ENCODE measurements around the gene SPAG17.

Gene SPAG17

DNA sequence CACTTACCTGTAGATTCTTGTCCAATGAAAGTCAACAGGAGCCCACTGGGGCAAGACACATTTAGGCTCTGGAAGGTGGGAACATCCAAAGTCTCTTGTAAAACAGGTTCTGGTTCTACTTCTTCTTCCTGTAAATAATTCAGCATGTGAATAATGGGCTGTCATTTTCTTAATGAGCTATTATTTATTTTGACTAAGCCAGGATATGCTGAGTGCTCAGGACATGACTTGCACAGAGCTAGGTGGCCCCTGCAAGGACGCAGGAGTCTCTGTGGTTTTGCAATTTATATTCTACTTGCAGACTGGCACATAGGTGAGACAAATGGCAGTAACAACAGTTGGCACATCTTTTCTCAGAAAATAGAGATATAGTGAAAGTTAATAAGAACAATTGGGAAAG is 156.8 kb downstream of the SPAG17 start:
- Histone ChIP-seq H3K9me2 (replicated peaks; ENCODE audit: control insufficient read depth, low read length) (no peaks in the 10 kb centered on the region), H3K36me3 (ENCODE audit: control insufficient read depth, low read length) (no peaks in the 10 kb centered on the region), H4K20me1 (ENCODE audit: control insufficient read depth, insufficient read depth, low read depth, low read length) (no peaks in the 10 kb centered on the region), H3K4me2 (ENCODE audit: low read length) (no peak overlapping the region), H3K9me3 (ENCODE audit: control insufficient read depth, insufficient read depth, low read length) (no peaks in the 10 kb centered on the region), H3K79me2 (ENCODE audit: control insufficient read depth, low read length) (no peaks in the 10 kb centered on the region), H3F3A (ENCODE audit: control insufficient read depth, insufficient read depth) (no peaks in the 10 kb centered on the region), H3K4me1 (ENCODE audit: control insufficient read depth, low read length) (no peaks in the 10 kb centered on the region), H3K27ac (ENCODE audit: low read depth, low read length) (no peak overlapping the region), H3K4me3 (ENCODE audit: low read length) (no peak overlapping the region), H3K27me3 (ENCODE audit: control insufficient read depth, low read length) (0 out of 2 replicates have a peak, but pooled peaks cover 2% of the 10 kb centered on the region)
- TF ChIP-seq, protein P1, sequence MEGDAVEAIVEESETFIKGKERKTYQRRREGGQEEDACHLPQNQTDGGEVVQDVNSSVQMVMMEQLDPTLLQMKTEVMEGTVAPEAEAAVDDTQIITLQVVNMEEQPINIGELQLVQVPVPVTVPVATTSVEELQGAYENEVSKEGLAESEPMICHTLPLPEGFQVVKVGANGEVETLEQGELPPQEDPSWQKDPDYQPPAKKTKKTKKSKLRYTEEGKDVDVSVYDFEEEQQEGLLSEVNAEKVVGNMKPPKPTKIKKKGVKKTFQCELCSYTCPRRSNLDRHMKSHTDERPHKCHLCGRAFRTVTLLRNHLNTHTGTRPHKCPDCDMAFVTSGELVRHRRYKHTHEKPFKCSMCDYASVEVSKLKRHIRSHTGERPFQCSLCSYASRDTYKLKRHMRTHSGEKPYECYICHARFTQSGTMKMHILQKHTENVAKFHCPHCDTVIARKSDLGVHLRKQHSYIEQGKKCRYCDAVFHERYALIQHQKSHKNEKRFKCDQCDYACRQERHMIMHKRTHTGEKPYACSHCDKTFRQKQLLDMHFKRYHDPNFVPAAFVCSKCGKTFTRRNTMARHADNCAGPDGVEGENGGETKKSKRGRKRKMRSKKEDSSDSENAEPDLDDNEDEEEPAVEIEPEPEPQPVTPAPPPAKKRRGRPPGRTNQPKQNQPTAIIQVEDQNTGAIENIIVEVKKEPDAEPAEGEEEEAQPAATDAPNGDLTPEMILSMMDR (IDR thresholded peaks at IDR 0.05; ENCODE audit: low read depth, low read length, poor library complexity, severe bottlenecking) = no peak
- no peak for TF ChIP-seq EZH2phosphoT487 (IDR thresholded peaks at IDR 0.05; ENCODE audit: borderline replicate concordance, low read length)

- H3F3A ChIP-seq (ENCODE audit: control insufficient read depth, insufficient read depth) = no peaks in the 10 kb centered on the region
- H4K20me1 ChIP-seq (ENCODE audit: control insufficient read depth, insufficient read depth, low read depth, low read length) = no peaks in the 10 kb centered on the region
- no peaks in the 10 kb centered on the region for H3K36me3 ChIP-seq (ENCODE audit: control insufficient read depth, low read length)
- H3K9me3 ChIP-seq (ENCODE audit: control insufficient read depth, insufficient read depth, low read length) = no peaks in the 10 kb centered on the region
- H3K4me2 ChIP-seq (ENCODE audit: low read length) = no peak overlapping the region
- TF ChIP-seq EZH2phosphoT487 (IDR thresholded peaks at IDR 0.05; ENCODE audit: borderline replicate concordance, low read length) = no peak
- TF ChIP-seq, protein P1 (IDR thresholded peaks at IDR 0.05; ENCODE audit: low read depth, low read length, poor library complexity, severe bottlenecking) = no peak
- H3K27me3 ChIP-seq (ENCODE audit: control insufficient read depth, low read length) = 0 out of 2 replicates have a peak, but pooled peaks cover 2% of the 10 kb centered on the region
- no peaks in the 10 kb centered on the region for H3K9me2 ChIP-seq (replicated peaks; ENCODE audit: control insufficient read depth, low read length)
- H3K4me1 ChIP-seq (ENCODE audit: control insufficient read depth, low read length) = no peaks in the 10 kb centered on the region
- H3K27ac ChIP-seq (ENCODE audit: low read depth, low read length) = no peak overlapping the region
- no peaks in the 10 kb centered on the region for H3K79me2 ChIP-seq (ENCODE audit: control insufficient read depth, low read length)
- H3K4me3 ChIP-seq (ENCODE audit: low read length) = no peak overlapping the region
Measured at GRCh38 chr1:118023199-118023598, 161.8 kb downstream of the SPAG17 start.

DNA sequence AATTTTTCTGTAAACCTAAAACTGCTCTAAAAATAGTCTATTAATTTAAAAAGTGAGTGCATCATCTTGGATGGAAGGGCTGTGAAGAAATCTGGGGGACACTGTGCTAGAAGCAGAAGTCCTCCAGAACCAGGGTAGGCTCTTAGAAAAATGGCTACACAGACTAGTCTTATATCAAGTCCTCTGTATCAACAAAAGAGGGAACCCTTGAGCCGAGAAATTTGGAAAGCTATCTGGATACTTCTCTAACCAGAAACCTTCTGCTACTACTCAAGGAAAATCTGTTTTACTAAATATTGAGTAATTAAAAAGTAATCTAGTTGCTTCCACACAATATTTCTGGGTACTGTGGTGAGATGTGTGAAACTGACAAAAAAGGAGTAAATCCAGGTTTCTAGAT is 163.4 kb downstream of the SPAG17 start:
- Histone ChIP-seq H3K9me3 (ENCODE audit: control insufficient read depth, insufficient read depth, low read length) (no peaks in the 10 kb centered on the region), H3K4me2 (ENCODE audit: low read length) (no peak overlapping the region), H3K27ac (ENCODE audit: low read depth, low read length) (no peak overlapping the region), H3K9me2 (replicated peaks; ENCODE audit: control insufficient read depth, low read length) (no peaks in the 10 kb centered on the region), H3K79me2 (ENCODE audit: control insufficient read depth, low read length) (no peaks in the 10 kb centered on the region), H3K36me3 (ENCODE audit: control insufficient read depth, low read length) (no peaks in the 10 kb centered on the region), H3K4me3 (ENCODE audit: low read length) (no peak overlapping the region), H3K27me3 (ENCODE audit: control insufficient read depth, low read length) (0 out of 2 replicates have a peak, but pooled peaks cover under 1% of the 10 kb centered on the region), H3K4me1 (ENCODE audit: control insufficient read depth, low read length) (no peaks in the 10 kb centered on the region), H4K20me1 (ENCODE audit: control insufficient read depth, insufficient read depth, low read depth, low read length) (no peaks in the 10 kb centered on the region), H3F3A (ENCODE audit: control insufficient read depth, insufficient read depth) (no peaks in the 10 kb centered on the region)
- TF ChIP-seq, protein P1 (IDR thresholded peaks at IDR 0.05; ENCODE audit: low read depth, low read length, poor library complexity, severe bottlenecking) = no peak
- TF ChIP-seq EZH2phosphoT487 (IDR thresholded peaks at IDR 0.05; ENCODE audit: borderline replicate concordance, low read length) = no peak

Measured in DOHH2 (cell line).